ENCODE measurements around the gene NRARP. TPM values are rescaled to one million over a fixed set of nuclear protein-coding genes. Genes with fewer than 3 reads are reported as not detected.

The NRARP gene
- total RNA-seq, 1 experiment from 2014 or later, result 51.5 TPM

DNA sequence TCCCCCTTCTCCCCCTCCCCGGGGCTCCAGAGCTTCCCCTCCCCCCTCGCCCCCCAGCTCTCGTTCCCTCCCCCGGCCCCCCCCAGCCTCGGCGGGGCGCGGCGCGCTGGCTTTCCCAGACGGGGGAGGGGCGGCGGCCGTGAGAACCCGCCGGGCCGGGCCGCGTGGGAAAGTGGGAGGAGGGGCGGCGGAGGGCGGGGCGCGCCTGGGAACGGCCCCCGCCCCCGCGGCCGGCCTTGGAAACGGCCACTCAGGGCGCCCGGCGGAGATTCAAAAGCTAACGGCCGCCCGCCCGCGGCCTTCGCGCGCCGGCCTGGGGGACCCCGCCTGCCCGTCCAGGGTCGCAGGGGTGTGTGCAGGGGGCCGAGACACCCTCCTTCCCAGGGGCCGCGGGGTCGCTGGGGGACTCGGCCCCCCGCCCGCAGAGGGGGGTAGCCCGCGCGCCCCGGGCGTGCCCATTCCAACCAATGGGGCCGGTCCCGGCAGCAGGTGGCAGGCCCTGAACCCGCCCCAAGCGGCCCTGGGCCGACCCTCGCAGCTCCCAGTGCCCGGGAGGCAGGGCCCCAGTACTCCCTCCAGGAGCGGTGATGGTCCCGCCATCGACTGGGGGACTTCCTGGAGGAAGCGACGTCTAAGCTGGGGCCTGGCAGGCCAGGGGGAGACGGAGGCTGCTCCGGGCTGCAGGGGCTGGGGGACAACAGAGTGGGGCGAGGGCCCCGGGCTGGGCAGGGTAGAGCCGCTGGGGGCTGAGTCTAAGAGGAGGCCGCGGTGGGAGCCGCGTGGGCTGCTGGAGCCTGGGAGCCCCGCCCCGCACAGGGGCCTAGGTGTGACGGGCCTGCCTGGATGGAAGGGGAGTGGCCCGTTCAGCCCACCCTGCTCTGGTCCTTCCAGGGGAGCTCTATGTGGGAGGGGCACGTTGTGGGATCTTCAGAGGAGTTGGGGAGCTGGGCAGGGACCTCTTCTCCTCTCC, 14.2 kb upstream of the NRARP start (continued):
- TF ChIP-seq, protein P1, sequence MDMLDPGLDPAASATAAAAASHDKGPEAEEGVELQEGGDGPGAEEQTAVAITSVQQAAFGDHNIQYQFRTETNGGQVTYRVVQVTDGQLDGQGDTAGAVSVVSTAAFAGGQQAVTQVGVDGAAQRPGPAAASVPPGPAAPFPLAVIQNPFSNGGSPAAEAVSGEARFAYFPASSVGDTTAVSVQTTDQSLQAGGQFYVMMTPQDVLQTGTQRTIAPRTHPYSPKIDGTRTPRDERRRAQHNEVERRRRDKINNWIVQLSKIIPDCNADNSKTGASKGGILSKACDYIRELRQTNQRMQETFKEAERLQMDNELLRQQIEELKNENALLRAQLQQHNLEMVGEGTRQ (CRISPR knock-in tag; IDR thresholded peaks at IDR 0.05), result no peak
- TF ChIP-seq, protein P2, sequence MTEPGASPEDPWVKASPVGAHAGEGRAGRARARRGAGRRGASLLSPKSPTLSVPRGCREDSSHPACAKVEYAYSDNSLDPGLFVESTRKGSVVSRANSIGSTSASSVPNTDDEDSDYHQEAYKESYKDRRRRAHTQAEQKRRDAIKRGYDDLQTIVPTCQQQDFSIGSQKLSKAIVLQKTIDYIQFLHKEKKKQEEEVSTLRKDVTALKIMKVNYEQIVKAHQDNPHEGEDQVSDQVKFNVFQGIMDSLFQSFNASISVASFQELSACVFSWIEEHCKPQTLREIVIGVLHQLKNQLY (CRISPR knock-in tag; IDR thresholded peaks at IDR 0.05), result no peak

DNA sequence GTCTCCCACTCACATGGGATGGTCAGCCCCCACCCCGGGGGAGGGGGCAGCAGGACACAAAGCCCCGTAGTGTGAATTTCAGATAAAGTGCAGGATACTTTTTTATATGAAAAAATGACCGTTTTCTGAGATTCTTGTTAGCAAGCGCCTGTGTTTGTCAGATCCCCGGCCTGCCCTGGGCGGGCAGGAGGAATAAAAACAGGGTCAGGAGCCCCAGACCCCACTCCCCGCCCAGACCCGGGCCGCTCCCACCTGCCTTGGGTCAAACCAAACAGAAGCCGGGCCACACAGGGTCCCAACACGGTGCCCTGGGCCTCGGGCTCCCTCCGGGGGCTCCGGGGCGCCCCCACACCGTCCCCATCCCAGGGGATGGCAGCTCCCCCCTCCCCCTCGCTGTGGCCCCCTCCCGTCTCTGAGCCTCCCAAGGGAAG, 13.5 kb upstream of the NRARP start:
- H3K36me3 Mint-ChIP-seq, result no peaks in the 10 kb centered on the region
- ChIA-PET POLR2A (interaction anchor here (1.3 kb wide), 1 partner anchor 39 kb away, joined by 4 read pairs; no protein-coding TSS in a partner anchor), CTCF (interaction anchor here (0.6 to 6.6 kb wide), 7 partner anchors 12 to 211 kb away, joined by 4 to 172 read pairs (median 7); partner anchors contain the start of genes EXD3, NOXA1, NRARP and NSMF)
- H3K27me3 Mint-ChIP-seq (ENCODE audit: low read depth), result no peaks in the 10 kb centered on the region
- DNase-seq (ENCODE audit: low spot score) (no peak), ATAC-seq (no peak)
- H3K9me3 Mint-ChIP-seq, result no peaks in the 10 kb centered on the region
- peaks cover 7% of the 10 kb centered on the region; the same call in 1 of the 2 replicates for H3K4me1 Mint-ChIP-seq
- no peak overlapping the region for H3K27ac Mint-ChIP-seq
- no peak overlapping the region for H3K4me3 Mint-ChIP-seq
- TF ChIP-seq OVOL2 (CRISPR knock-in tag; IDR thresholded peaks at IDR 0.05; ENCODE audit: borderline replicate concordance) (no peak), MYBL2 (CRISPR knock-in tag; IDR thresholded peaks at IDR 0.05) (no peak), CBFB (CRISPR knock-in tag; IDR thresholded peaks at IDR 0.05; ENCODE audit: low read depth) (no peak), CREM (CRISPR knock-in tag; IDR thresholded peaks at IDR 0.05) (no peak), RORB (CRISPR knock-in tag; IDR thresholded peaks at IDR 0.05) (no peak), ZNF138 (CRISPR knock-in tag; conservative IDR thresholded peaks at IDR 0.05) (no peak), NR2C2 (CRISPR knock-in tag; IDR thresholded peaks at IDR 0.05) (no peak), GRHL2 (CRISPR knock-in tag; IDR thresholded peaks at IDR 0.05; ENCODE audit: insufficient replicate concordance, severe bottlenecking) (no peak), NR1H2 (CRISPR knock-in tag; IDR thresholded peaks at IDR 0.05) (no peak), RELA (CRISPR knock-in tag; IDR thresholded peaks at IDR 0.05; ENCODE audit: borderline replicate concordance) (no peak), SMAD3 (CRISPR knock-in tag; IDR thresholded peaks at IDR 0.05; ENCODE audit: borderline replicate concordance) (no peak), FOXJ3 (CRISPR knock-in tag; IDR thresholded peaks at IDR 0.05; ENCODE audit: borderline replicate concordance) (no peak), IRF2 (CRISPR knock-in tag; IDR thresholded peaks at IDR 0.05; ENCODE audit: borderline replicate concordance, low read depth) (no peak)
- TF ChIP-seq, protein P3, sequence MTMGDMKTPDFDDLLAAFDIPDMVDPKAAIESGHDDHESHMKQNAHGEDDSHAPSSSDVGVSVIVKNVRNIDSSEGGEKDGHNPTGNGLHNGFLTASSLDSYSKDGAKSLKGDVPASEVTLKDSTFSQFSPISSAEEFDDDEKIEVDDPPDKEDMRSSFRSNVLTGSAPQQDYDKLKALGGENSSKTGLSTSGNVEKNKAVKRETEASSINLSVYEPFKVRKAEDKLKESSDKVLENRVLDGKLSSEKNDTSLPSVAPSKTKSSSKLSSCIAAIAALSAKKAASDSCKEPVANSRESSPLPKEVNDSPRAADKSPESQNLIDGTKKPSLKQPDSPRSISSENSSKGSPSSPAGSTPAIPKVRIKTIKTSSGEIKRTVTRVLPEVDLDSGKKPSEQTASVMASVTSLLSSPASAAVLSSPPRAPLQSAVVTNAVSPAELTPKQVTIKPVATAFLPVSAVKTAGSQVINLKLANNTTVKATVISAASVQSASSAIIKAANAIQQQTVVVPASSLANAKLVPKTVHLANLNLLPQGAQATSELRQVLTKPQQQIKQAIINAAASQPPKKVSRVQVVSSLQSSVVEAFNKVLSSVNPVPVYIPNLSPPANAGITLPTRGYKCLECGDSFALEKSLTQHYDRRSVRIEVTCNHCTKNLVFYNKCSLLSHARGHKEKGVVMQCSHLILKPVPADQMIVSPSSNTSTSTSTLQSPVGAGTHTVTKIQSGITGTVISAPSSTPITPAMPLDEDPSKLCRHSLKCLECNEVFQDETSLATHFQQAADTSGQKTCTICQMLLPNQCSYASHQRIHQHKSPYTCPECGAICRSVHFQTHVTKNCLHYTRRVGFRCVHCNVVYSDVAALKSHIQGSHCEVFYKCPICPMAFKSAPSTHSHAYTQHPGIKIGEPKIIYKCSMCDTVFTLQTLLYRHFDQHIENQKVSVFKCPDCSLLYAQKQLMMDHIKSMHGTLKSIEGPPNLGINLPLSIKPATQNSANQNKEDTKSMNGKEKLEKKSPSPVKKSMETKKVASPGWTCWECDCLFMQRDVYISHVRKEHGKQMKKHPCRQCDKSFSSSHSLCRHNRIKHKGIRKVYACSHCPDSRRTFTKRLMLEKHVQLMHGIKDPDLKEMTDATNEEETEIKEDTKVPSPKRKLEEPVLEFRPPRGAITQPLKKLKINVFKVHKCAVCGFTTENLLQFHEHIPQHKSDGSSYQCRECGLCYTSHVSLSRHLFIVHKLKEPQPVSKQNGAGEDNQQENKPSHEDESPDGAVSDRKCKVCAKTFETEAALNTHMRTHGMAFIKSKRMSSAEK (CRISPR knock-in tag; IDR thresholded peaks at IDR 0.05; ENCODE audit: borderline replicate concordance), result no peak
- TF ChIP-seq, protein P4, sequence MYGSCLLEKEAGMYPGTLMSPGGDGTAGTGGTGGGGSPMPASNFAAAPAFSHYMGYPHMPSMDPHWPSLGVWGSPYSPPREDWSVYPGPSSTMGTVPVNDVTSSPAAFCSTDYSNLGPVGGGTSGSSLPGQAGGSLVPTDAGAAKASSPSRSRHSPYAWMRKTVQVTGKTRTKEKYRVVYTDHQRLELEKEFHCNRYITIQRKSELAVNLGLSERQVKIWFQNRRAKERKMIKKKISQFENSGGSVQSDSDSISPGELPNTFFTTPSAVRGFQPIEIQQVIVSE (CRISPR knock-in tag; IDR thresholded peaks at IDR 0.05; ENCODE audit: borderline replicate concordance), result no peak
- TF ChIP-seq, protein P5, sequence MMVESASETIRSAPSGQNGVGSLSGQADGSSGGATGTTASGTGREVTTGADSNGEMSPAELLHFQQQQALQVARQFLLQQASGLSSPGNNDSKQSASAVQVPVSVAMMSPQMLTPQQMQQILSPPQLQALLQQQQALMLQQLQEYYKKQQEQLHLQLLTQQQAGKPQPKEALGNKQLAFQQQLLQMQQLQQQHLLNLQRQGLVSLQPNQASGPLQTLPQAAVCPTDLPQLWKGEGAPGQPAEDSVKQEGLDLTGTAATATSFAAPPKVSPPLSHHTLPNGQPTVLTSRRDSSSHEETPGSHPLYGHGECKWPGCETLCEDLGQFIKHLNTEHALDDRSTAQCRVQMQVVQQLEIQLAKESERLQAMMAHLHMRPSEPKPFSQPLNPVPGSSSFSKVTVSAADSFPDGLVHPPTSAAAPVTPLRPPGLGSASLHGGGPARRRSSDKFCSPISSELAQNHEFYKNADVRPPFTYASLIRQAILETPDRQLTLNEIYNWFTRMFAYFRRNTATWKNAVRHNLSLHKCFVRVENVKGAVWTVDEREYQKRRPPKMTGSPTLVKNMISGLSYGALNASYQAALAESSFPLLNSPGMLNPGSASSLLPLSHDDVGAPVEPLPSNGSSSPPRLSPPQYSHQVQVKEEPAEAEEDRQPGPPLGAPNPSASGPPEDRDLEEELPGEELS (CRISPR knock-in tag; IDR thresholded peaks at IDR 0.05), result no peak
- TF ChIP-seq, protein P6, sequence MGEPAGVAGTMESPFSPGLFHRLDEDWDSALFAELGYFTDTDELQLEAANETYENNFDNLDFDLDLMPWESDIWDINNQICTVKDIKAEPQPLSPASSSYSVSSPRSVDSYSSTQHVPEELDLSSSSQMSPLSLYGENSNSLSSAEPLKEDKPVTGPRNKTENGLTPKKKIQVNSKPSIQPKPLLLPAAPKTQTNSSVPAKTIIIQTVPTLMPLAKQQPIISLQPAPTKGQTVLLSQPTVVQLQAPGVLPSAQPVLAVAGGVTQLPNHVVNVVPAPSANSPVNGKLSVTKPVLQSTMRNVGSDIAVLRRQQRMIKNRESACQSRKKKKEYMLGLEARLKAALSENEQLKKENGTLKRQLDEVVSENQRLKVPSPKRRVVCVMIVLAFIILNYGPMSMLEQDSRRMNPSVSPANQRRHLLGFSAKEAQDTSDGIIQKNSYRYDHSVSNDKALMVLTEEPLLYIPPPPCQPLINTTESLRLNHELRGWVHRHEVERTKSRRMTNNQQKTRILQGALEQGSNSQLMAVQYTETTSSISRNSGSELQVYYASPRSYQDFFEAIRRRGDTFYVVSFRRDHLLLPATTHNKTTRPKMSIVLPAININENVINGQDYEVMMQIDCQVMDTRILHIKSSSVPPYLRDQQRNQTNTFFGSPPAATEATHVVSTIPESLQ (CRISPR knock-in tag; IDR thresholded peaks at IDR 0.05), result no peak
- TF ChIP-seq, protein P7, sequence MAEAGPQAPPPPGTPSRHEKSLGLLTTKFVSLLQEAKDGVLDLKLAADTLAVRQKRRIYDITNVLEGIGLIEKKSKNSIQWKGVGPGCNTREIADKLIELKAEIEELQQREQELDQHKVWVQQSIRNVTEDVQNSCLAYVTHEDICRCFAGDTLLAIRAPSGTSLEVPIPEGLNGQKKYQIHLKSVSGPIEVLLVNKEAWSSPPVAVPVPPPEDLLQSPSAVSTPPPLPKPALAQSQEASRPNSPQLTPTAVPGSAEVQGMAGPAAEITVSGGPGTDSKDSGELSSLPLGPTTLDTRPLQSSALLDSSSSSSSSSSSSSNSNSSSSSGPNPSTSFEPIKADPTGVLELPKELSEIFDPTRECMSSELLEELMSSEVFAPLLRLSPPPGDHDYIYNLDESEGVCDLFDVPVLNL (CRISPR knock-in tag; IDR thresholded peaks at IDR 0.05; ENCODE audit: borderline replicate concordance, low read depth), result no peak
- TF ChIP-seq, protein P8, sequence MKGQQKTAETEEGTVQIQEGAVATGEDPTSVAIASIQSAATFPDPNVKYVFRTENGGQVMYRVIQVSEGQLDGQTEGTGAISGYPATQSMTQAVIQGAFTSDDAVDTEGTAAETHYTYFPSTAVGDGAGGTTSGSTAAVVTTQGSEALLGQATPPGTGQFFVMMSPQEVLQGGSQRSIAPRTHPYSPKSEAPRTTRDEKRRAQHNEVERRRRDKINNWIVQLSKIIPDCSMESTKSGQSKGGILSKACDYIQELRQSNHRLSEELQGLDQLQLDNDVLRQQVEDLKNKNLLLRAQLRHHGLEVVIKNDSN (CRISPR knock-in tag; IDR thresholded peaks at IDR 0.05), result no peak

All from WTC11 (cell line).